GM21717 (cell line): ENCODE data around the gene TGDS.
"Not testable (repeated sequence)": the region's sequence is repeated elsewhere in the genome, so short reads cannot be mapped to it uniquely, and the experiment has no call there.

Source experiments
- ATAC-seq: cut with Tn5 transposase; IDR thresholded peaks from one replicate; pipeline ENCODE4 v1.9.1; 2021; ENCODE audit warnings: mild to moderate bottlenecking, moderate library complexity; ENCODE audit not compliant: unreplicated experiment

TGDS gene, protein sequence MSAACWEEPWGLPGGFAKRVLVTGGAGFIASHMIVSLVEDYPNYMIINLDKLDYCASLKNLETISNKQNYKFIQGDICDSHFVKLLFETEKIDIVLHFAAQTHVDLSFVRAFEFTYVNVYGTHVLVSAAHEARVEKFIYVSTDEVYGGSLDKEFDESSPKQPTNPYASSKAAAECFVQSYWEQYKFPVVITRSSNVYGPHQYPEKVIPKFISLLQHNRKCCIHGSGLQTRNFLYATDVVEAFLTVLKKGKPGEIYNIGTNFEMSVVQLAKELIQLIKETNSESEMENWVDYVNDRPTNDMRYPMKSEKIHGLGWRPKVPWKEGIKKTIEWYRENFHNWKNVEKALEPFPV

DNA sequence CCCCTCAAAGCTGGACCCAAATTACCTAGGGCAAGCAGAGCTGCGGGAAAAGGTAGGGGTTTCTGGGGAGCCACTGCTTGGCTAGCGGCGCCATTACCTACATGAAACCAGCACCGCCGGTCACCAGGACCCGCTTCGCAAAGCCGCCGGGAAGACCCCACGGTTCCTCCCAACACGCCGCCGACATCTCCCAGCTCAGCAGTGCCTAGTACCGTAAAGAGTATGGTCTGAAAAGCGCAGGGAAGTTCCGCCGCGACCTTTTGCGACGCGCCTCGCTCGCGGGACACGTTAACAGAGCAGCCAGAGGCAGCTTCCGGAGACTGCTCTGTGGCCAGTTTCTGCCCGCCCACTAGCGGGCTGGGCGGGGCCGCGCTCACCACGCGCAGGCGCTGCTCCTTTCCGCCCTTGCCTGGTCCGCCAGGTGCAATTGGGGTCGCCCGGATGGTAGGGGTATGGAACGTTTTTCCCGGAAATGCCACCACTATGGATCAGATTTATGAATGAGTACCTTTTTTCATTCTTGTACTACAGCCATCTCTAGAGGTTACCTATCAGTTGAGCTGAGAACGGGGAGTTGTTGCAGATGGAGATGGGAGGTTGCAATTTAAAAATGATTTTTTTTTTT is at the start of gene TGDS:
TSS of gene TGDS (minus strand) at position 203 of the 625 bp plus-strand sequence. CDS start at position 187, 16 bp downstream.
- ATAC-seq: peak; percentile 97

DNA sequence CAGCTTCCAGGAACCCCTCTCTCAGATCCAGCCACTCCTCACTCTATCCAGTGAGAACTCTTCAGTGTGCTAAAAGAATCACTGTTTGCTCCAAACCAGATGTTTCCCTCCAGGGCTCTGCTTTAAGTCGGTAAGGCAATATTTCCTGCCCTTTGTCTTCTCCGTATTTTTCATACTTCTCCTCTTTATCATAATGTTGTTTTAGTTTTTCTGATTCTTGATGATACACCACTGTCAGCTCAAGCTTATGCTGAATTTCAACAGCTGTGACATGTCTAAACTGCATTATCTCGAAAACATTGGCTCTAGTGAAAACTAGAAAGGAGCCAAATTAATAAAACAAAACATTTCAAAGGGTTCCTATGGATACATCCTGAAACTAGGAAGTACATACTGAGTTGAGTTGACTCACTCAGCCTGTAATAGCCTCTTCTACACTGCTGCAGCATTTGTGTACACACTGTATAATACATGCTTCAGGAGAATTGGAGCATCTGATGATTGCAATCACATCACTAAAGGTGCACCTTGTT is 45.5 kb upstream of the TGDS start:
- no peak for ATAC-seq

DNA sequence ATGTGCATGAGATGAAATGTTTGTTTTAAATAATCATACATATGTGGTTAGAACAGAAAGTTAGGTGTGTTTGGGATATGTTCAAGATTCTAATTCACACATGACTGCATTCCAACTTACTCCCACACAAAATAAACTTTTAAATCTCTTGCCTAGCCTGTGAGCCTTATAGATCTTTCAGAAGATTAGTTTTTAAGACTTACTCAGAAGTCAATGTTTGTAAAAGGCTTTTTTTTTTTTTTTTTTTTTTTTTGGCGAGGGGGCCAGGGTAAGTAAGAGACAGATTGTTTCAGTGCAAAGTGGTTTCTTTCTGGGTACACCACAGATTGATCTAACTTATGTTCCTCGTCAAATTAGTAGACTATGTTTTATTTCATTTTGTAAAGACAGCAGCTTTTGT is 44.8 kb upstream of the TGDS start:
- no peak for ATAC-seq

DNA sequence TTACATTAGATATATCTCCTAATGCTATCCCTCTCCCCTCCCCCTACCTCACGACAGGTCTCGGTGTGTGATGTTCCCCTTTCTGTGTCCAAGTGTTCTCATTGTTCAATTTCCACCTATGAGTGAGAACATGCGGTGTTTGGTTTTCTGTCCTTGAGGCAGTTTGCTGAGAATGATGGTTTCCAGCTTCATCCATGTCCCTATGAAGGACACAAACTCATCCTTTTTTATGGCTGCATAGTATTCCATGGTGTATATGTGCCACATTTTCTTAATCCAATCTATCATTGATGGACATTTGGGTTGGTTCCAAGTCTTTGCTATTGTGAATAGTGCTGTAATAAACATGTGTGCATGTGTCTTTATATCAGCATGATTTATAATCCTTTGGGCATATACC is 41.7 kb upstream of the TGDS start:
- not testable (repeated sequence) for ATAC-seq

DNA sequence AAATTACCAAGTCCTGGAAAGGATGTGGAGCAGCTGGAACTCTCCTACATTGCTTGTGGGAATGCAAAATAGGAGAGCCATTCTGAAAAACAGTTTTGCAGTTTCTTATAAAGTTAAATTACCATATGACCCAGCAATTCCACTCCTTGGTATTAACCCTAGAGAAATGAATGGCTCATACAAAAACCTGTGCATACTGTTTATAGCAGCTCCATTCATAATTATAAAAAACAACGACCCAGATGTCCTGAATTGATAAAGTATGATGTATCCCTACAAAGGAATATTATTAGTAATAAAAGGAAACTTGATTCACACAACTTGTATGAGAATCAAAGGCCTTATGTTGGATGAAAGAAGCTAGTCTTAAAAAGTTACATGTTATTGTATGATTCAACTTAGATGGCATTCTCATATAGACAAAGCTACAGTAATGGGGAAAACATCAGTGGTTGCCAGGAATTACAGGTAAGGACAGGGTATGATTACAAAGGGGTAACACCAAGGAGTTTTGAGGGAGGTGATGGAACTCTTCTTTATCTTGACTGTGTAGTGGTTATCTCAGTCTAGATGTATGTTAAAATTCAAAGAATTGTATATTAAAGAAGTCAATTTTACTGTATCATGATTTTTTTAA is 41.1 kb upstream of the TGDS start:
- no peak for ATAC-seq

DNA sequence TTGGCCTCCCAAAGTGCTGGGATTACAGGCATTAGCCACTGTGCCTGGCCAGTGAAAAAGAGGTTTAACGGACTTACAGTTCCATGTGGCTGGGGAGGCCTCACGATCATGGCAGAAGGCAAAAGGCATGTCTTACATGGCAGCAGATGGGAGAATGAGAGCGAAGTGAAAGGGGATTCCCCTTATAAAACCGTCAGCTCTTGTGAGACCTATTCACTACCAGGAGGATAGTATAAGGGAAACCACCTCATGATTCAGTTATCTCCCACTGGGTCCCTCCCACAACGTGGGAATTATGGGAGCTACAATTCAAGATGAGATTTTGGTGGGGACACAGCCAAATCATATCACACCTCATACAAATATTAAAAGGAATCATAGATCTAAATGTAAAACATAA is 40.1 kb upstream of the TGDS start:
- ATAC-seq: not testable (repeated sequence)

DNA sequence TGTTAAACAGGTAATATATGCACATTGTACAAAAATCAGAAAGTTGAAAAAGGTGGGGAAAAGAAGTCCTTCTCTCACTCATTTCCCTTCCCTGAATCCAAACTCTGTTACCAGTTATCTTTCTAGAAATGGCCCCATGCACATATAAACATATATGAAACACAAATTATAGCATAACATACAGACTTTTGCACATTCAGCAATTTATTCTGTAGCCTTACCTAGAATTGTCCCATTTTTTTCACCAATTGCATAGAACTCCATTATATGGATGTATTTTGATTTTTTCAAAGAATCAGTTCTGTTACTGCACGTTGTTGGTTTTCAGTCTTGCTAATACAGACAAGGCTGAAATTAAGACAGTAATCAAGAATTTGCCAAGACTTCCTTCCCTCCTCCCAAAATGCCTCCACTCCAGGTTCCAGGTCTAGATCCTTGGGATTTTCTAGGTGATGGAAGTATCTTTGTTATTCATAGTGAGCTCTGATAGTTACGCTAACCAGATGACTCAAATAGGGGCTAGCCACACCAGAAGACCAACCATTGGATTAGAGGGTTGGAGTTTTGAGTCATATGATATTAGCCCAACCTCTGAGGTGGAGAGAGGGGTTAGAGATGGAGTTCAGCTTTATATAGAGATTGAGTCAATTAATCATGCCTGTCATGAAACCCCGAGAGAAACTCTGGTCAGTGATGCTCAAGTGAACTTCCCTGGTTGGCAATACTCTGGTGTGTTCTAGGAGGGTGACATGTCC is 36.5 kb upstream of the TGDS start:
- no peak for ATAC-seq

DNA sequence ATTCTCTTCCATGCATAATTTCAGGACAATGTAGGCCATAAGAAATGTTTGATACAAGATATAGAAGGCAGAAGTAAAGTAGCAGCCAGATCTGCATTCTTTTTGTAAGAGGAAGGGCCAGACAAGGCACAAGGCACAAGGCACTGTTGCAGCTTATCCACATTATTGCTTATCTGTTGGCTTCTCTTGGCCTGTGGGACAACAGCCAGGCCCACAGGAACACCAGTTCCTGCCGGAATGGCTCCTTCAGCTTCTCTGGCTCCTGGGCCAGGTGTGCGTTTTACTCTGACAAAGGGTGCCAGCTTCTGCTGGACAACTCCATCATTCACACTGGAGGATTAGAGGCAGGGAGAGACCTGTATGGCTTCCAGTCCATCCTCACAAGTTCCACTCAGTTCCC is 34.9 kb upstream of the TGDS start:
- no peak for ATAC-seq

DNA sequence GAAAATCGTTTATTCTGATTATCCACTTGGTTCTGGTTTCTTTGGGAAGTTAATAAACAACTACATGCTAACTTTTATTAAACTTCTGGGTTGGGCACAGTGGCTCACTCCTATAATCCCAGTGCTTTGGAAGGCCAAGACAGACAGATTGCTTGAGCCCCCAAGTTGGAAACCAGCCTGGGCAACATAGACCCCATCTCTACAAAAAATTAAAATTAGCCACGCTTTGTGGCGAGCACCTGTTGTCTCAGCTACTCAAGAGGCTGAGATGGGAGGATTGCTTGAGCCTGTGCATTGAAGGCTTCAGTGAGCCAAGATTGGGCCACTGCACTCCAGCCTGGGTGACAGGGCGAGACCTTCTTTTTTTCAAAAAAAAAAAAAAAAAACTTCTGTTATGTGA is 27.4 kb upstream of the TGDS start:
- ATAC-seq: no peak

DNA sequence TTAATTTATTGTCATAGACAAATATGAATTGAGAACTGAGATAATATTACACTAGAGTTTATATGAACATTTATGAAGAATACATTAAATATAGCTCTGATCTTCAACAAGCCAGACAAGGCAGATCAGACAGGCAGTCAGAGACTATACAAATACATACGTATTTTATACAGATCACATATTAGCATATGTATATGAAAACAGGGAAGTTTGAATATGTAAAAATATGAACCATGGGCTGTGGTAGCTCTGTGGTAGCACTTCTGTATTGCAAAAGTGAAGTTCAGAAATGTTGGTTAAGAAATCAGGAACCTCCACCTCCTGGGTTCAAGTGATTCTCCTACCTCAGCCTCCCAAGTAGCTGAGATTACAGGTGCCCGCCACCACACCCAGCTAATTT is 26.4 kb upstream of the TGDS start:
- ATAC-seq: no peak

DNA sequence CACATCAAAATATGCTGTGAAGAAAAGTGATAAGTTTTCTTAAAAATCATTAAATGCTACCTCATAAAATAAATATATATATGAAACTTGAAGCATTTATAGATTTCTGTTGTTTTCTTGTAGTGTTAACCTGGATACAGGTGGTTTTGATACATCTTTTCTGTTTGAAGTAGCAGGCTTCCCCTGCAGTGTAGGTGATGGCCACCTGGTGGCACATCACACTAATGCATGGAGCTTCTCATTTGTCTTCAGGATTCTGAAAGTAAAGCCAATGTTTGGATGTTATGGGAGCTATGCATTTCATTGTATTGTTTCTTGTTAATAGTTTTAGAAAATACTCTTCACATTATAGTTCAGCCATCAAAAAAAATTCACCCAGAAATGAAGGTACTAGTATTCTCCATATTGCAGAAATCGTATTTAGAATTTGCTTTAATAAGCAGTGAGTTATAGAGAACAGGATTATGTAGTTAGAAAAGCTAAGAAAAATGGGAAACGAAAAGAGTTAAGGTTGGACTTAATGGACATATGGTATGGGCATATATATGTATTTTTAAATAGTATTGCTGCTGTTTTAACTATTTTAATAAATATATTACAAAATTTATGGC is 24.4 kb upstream of the TGDS start:
- ATAC-seq: peak; percentile 80

DNA sequence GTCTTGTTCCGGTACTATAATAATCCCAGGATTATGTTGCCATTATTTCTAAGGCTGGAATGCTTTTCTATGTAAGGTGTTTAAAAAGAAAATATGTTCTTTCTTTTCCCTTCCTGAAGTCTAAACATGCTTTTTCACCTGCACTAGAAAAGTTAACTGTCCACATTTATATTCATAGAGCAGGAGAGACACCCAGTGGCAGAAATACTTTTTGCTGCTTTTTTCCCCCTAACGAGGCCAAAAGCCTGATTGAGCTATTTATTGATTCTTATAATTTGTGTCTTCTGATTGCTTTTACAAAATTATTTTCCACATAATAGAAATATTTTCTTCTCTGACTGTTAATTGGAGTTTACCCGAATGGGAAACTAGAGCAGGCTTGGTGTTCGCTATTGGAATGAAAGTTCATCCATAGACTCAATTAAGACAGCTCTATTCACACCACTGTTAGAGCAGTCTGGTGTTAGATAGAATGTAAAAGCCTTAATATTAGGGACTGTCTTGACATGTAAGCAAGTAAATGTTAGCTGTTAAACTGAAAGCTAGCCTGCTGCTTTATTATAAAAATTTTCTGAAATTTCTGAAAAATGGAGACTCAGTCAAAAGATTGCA is 21.5 kb upstream of the TGDS start:
- ATAC-seq: no peak

DNA sequence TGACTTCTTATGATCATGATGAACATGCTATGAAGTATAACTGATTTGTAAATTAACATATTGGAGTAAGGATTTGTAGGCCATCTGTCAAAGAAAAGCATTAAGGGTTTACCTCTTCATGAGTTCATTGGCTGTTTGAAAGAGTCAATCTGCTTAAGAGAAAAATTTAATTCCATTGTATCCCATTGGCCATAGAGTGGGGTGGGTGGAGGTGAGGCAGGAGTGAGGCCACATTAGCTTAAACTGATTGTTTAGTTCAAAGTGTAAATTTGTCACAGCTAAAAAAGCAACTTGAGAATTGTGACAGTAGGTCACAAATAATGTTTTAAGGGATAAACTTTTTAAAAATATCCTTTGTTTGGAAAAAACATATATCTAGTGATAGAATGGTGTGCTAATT is 17.1 kb upstream of the TGDS start:
- ATAC-seq: no peak

DNA sequence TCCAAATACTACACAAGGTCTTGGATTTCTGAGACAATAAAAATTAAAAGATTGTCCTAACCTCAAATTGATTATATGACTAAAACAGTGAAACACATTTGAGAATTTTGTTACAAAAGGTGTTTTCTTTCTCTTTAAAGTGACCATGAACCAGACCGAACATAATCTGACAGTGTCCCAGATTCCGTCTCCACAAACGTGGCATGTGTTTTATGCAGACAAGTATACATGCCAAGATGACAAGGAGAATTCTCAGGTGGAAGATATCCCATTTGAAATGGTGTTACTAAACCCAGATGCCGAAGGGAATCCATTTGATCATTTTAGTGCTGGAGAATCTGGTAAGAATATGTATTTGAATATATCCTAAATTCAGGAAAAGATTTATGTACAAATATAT is 16.1 kb upstream of the TGDS start:
- no peak for ATAC-seq

DNA sequence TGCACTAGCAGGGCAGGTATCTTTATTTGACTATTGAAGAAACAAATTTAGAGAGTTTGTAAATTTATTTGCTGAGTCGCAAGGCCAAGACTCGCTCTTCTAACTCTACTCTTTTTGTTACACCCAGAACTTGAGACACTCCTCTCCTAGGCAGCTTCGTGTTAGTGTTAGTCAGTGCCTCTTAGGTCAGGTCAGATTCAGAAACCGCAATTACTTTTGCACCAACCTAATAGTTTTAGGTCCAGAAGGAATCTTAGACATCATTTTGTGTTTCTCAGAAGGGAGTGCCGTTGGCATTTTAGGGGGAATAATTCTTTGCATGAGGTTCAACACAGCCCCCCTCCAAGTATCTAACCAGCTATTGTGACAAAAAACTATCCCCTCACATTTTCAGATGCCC is 14.5 kb upstream of the TGDS start:
- no peak for ATAC-seq

DNA sequence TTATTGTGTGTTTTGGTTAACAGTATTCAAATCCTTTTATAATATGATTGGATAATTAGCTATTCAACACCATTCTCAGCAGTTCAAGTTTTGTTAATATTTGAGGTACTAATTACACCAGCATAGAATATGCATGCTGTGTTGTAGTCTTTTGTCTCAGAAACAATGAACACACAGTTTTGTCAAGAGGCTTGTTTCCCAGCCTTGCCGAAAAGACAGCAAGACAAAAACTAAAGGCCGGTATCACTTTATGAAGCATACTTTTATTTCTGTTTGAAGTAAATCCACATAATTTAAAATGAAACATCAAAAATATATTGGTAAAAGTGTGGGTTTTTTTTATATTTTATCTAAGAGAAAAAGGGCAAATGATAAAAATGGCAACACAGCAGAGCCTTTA is 13.2 kb upstream of the TGDS start:
- ATAC-seq: no peak

DNA sequence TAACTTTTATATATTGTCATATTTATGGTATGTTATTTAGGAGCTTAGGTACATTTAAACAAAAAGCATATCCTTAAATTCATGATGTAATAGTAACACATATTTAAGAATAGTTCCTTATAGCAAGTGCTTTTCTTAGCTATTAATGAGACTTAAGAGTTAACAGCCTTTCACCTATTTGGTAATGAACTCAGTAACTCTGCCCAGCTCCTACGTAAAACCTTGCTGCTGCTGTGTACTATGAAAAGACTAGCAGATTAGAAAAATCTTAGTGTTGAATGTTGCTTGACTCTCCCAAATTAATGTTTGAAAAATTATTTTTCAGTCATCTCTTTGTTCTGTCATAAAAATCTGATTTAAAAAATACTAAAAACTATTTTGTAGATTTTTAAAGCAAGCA is 12.6 kb upstream of the TGDS start:
- ATAC-seq: no peak

DNA sequence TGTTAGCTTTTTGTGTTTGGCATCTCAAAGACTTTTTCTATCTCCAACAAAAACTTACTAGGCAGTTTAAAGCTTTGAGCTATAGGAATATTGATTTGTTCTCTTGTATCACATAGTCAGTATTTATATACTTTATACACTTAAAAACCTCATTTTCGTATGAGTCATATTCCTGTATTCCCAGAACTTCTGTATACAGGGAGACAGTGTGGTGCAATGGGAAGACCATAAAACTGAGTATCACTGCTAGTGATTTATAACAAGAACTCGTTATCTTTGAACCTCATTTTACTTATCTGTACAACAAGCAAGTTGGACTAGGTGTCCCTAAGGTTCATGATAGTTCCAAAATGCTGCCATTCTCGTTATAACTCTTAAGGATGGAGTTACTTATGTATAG is 12.0 kb upstream of the TGDS start:
- ATAC-seq: no peak

DNA sequence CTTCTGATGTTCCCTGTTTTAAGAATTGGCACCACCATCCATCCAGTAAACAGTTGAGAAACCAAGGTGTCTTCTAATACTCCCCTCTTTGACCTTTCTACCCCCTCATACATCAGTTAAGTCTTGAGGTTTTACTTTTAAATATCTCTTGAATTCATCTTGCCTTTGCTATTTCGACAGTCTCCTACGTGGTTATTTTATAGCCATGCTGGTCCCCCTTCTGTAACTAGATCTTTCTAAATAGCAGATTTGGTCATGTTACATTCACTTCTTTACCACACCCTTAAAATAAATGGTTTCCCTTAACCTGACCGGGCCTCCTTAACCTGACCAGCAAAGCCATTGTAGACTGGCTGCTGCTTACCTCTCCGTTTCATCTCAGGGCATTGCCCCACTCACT is 11.1 kb upstream of the TGDS start:
- ATAC-seq: no peak

DNA sequence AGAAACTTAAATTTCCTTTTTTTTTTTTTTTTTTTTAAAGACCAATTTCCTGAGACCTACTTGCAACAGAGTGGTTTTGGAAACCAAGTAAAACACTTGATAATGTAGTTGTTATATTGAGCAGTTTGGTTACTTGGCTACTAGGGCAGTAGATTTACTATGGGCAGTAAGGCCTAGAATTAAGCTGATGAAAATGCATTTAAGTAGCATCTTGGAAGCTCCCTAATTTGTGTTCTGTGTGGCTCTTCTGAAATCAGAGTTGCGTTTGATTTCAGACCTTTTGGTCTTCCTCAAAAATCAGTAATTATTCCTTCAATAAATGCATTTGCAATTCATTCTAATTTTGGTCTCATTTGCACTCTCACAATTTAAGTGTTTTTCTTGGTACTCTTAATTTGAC is 6.5 kb upstream of the TGDS start:
- ATAC-seq: no peak
